Dedifferentiated amniotic fluid mesenchymal stem cell (primary cell): ENCODE measurements around the gene LPGAT1.
A peak's percentile ranks its signal among the peaks of the same experiment; 100 is the strongest.
"Not testable (repeated sequence)": the region's sequence is repeated elsewhere in the genome, so short reads cannot be mapped to it uniquely, and the experiment has no call there.

ENCODE experiments used
- DNase-seq: peaks from one replicate; pipeline ENCODE4 v3.0.0-alpha.2; 2016; ENCODE audit errors: extremely low spot score

The LPGAT1 gene, protein sequence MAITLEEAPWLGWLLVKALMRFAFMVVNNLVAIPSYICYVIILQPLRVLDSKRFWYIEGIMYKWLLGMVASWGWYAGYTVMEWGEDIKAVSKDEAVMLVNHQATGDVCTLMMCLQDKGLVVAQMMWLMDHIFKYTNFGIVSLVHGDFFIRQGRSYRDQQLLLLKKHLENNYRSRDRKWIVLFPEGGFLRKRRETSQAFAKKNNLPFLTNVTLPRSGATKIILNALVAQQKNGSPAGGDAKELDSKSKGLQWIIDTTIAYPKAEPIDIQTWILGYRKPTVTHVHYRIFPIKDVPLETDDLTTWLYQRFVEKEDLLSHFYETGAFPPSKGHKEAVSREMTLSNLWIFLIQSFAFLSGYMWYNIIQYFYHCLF

DNA sequence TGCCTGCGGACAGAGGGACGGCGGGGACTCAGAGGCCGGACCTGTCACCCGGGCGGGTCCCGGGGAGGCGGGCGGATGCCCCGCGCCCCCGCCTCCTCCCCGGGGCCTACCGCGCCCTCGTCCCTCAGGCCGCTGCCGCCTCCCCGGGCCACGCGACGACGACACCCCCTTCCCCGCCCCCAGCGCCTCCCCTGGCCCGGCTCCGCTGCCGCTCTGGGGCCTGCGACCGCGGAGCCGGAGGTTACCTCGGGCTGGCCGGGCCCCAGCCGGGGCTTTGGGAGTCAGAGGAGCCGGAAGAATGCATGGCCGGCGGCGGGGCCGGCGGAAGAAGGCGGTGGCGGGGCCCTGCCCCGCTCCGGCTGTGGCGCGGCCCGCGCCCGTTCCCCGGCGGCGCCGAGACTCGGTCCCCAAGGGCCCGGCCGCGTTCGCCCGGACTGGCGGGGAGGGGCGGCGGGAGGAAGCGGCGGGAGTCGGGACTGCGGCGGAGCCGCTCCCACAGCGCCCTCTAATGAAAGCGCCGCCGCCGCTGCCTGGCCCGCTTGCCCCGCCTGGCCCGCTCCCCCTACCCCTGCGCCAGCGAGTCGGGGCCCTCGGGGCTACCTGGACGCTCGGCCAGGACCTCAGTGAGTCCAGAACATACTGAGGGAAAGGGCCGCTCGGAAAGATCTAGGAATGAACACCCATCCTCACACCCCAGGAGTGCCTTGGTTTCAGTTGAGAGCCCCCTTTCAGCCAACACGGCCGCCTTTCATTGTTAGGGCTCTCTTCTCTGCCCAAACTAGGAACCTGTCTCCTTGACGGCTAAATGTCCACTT, at the start of gene LPGAT1:
TSS of gene LPGAT1 (minus strand) at position 436 of the 815 bp plus-strand sequence. CDS start 1,467 bp downstream, outside the sequence.
- peak; percentile 68 for DNase-seq

DNA sequence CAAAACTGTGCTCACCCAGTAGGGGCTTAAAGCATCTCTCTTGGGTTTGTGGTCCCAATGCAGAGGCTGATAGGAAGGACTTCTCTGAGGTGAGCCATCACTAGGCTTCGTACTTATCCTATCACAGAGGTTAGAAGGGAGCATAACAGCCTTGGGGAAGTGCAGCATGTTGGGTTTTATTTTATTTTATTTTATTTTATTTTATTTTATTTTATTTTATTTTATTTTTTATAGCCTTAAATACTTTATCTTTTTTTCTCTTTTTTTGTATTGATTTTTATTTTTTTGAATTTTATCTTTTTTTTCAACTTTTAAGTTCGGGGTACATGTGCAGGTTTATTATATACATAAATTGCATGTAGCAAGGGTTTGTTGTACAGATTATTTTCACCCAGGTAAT, 48.9 kb upstream of the LPGAT1 start:
- no peak for DNase-seq

DNA sequence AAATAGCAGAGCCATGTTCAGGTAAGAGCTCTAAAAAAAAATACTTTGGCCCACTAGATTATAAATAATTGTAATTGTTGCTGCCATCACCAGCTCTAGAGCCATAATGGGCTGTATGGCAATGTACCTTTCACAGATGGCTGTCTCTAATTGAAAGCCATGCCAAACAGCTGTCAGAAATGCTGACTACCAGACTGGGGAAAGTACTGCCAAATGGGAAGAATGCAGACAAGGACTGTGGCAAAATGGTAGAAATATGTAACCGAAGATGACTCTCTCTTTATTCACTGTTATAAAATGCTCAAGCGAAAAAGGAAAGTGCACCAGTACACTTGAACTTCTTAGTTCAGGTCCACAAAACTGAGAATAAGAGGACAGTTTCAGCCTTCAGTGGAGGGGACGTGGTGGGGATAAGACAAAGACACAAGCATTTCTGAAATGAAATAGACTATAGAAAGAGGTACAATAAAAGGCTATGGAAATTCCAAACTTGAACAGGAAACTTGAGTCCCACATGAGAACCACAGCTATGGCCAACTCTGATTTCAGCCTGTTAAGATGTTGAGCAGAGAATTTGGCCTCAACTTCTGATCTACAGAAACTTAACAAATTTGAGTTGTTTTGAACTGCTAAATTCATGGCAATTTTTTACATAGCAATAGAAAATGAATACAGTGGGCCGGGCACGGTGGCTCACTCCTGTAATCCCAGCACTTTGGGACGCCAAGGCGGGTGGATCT, 46.5 kb upstream of the LPGAT1 start:
- no peak for DNase-seq

DNA sequence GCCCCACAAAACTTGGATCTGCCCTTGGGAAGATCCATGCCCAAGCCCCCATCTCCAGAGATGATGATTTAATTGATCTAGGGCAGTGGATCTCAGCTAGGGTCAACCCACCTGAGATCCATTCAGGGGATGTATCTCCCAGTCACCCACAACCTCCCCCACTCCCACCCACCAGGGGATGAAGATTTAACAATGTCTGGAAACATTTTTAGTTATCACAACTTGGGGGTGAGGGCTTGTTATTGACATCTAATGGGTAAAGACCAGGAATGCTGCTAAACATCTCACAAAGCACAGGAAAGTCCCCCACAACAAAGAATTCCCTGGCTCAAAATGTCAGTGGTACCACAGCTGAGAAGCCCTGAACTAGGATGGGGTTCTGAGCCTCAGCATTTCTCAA, 45.0 kb upstream of the LPGAT1 start:
- no peak for DNase-seq

DNA sequence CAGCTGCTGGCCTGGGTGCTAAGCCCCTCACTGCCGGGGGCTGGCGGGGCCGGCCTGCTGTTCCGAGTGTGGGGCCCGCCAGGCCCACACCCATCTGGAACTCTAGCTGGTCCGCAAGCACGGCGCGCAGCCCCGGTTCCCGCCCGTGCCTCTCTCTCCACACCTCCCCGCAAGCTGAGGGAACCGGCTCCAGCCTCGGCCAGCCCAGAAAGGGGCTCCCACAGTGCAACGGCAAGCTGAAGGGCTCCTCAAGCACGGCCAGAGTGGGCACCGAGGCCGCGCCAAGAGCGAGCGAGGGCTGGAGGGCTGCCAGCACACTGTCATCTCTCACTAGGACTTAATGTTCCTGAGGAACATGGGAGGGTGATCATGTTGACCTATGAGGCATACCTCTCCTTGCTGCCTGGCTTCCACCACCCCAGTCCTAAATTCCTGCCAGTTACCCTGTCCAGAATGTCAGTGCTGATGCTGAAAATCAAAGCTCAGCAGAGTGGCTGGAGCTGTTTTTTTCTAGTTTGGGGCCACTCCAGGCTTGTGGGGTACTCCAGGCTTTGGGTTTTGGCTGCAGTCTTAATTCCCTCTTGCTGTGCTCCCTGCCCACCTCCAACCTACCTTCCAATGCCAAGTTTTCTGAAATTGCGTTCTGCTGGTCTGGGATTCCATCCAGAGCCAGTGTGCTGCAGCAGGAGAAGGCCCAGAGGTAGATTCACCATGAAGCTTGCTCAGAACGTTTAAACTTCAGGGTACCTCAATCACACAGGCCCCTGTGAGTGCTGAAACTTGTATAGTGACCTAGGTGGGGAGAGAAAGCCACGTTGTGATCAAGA, 44.2 kb upstream of the LPGAT1 start:
- no peak for DNase-seq

DNA sequence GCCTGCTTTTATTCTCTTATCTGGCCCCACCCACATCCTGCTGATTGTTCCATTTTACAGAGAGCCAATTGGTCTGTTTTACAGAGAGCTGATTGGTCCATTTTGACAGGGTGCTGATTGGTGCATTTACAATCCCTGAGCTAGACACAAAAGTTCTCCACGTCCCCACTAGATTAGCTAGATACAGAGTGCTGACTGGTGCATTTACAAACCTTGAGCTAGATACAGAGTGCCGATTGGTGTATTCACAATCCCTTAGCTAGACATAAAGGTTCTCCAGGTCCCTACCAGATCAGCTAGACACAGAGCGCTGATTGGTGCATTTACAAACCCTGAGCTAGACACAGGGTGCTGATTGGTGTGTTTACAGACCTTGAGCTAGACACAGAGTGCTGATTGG, 43.2 kb upstream of the LPGAT1 start:
- not testable (repeated sequence) for DNase-seq

DNA sequence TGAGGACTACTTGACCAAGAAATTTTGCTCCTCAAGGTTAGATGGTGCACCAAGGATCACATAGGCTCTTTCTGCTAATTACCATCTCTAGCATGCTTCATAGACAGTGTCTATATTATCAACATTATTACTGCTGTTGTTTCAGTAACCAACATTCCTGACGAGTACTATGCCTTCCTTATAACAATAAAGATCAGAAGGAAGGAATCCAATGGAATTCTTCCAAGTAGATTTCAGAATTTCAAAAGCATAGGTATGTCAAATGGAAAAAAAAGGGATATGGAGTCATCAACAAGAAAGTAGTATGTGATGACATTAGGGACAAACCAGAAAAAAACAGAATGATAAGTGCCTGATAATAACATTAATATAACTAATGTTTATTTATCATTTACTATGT, 39.6 kb upstream of the LPGAT1 start:
- peak; percentile 52 for DNase-seq

DNA sequence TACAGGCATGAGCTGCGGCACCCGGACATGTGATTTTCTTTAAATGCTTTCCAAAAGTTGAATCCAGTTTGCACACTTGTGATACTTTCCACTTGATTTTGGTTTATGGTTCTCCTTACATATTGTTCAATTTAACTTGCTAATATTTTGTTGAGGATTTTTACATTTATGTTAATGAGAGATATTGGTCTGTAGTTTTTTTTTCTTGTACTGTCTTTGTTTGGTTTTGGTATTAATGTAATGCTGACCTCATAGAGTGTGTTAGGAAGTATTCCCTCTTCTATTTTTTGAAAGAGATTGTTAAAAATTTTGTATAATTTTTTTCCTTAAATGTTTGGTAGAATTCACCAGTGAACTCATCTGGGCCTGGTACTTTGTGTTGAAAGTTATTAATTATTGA, 34.6 kb upstream of the LPGAT1 start:
- no peak for DNase-seq

DNA sequence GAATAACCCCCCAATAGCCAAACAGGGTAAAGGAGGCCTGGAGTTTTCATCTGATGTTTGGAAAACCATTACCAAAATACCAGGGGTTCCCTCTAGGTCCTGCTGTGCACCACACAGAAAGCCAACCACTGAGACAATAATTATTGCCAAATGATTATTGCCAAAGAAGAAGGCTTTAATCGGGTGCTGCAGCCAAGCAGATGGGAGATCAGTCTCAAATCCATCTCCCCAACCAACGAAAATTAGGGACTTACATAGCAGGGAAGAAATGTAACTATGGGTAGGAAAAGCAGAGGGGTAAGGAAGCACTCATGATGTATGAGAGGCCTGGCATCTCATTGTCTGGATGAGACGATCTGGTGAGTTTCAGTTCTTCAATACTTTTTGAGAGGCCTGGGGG, 28.8 kb upstream of the LPGAT1 start:
- no peak for DNase-seq

DNA sequence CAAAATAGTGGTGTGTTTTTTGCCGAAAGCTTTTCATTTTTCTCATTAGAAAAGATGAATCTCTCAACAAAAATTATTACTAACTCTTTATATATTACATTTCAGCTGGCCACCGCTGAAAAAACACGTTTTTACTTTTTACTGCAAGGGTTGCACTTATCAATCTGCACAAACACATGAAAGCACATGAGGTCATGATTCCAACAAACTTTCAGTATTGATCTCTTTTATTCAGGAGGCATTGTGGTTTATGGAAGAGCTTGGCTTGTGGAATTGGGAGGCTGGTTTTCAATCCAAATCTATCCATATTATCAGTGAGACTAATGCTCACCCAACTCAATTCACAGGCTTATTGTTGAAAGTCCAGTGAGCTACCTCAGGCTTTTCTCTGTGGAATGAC, 20.6 kb upstream of the LPGAT1 start:
- DNase-seq, result no peak

DNA sequence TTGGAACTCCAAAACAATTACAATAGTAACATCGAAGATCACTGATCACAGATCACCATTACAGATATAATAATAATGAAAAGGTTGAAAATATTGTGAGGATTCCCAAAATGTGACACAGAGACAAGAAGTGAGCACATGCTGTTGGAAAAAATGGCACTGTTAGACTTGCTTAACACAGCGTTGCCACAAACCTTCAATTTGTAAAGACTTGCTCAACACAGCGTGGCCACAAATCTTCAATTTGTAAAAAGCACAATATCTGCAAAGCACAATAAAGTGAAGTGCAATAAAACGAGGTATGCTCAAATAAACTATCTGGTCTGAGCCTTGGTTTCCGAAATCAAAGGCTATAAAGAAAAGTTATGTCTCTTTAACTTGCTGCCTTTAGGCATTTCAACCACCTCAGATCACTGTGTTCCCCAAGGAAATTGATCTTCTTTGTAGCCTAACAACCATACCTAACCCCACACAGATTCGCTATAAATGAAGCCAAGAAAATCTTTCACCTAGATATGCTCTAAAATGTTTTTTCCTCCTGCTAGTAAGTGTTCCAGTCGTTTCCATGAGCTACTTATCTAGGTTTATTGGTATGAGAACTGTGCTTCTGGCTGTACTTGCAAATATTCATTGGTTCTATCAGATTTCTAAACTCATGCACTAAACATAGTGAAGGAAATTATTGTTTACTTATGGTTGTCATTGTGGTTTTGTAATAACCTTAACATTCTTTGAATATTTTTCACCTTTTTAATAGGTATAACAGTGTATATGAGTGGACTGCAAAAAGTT, 13.1 kb upstream of the LPGAT1 start:
- no peak for DNase-seq

DNA sequence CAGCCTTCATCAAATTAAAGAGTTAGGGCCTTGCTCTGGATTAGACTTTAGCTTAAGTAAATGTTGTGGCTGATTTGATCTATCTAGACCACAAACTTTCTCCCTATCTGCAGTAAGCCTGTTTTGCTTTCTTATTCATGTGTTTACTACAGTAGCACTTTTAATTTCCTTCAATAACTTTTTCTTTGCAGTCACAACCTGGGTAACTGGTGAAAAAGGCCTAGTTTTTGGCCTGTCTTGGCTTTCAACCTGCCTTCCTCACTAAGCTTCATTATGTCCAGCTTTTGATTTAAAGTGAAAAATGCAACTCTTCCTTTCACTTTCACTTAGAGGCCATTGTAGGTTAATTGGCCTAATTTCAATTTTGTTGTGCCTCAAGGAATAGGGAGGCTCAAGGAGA, 12.5 kb upstream of the LPGAT1 start:
- DNase-seq, result no peak

DNA sequence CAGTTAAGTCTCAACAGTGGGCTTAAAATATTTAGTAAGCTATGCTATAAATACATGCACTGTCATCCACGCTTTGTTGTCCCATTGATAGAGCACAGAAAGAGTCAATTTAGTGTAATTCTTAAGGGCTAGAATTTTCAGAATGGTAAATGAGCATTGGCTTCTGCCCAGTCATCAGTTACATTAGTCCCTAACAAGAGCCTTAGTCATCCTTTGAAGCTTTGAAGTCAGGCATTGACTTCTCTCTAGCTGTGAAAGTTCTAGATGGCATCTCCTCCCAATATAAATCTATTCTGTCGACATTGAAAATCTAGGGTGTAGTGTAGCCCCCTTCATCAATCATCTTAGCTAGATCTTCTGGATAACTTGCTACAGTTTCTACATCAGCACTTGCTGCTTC, 12.0 kb upstream of the LPGAT1 start:
- DNase-seq, result no peak

DNA sequence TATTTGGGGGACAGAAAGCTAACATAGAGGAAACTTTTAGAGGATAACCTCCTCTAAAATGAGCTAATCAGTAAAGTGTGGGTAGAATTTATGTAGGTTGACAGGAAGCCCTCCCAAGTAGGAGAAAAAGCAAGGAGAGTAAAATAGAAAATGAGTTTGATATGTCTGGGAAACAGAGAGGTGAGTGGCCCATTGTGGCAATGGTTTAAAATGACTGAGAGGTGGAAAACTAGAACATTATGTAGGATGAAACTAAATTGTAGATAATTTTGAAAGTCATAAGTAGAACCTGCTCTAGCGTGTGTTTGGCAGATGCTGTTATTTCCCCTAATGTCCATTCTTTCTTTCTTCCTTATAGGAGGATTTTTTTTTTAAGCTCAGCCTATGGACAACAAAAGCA, 8.5 kb upstream of the LPGAT1 start:
- no peak for DNase-seq

DNA sequence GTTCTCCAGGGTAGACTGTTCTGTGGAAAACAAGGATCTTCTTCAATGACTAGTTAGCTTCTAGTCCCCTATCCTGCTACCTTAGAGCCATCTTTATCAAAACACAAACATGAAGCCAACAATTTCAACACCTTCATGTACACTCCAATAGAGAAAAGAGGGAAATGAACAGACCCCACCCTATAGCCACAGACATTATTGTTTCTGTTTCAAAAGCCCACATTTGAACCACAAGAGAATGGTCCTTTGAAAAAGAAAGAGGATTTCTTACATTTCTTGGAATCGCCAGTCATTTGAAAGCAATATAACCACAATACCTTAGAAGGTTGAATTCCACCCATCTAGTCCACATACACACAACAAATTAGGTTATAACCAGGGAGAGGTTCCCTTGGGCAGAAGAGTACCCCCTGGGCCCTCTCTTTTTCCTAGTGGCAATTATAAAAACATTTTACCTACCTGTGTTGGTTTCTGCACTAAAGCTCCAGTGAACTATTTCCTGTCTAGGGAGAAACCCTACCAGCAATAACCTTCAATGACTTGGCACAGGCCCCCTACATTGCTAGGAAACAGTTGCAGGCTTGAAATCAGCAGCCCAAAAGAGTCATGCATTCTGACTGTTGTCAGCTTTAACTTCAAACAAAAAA, 2.7 kb upstream of the LPGAT1 start:
- DNase-seq, result no peak

DNA sequence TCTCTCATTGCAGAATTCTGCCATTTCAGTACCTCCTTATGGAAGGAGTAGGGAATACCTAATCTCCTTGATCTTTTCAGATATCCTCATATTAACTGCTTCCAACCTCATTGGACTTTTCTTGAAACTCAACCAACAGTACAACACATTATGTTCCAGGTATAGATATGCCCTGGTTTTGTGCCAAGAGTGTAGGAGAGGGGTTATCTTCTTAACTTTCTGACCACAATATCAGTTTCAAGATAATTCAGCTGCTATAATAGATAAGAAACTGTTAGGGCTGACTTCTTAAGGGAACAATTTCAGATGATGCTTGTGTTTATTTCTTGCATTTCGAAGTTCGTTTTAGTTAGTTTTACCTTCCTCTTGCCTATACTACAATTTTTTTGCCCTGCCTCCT, 2.1 kb upstream of the LPGAT1 start:
- DNase-seq, result no peak

DNA sequence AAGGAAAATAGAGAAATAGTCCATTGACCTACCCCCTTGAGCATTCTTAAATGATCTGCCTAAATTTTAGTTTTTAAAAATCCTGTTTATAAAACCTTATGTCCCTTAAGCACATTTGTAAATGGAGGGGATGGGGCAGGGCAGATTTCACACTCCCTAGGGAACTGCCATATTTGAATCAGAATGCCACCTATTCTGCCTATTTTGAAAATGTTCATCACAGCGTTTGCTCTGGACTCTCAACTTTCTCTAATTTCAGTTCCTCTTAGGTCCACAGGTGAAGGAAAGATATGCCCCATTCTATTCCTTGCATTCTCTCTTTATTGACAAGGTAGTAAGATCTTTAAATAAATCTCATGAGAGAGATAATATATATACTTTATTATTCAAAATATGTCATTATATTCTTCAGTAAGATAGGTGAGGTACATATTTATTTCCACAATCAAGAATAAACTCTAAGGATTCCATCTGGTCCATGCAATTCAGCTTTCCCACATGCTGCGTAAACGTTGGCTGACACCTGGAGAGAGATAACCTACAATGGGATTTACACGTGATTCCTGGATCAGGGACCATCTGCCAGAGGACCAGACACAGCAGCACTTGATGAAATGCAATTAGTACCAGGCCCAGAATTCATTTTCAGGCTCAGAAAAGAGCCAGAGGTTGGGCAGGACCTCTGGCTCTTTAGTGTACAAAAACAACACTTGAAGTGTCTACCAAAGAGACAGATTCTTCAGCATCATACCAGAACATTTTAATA, 1.2 kb upstream of the LPGAT1 start:
- DNase-seq, result no peak

DNA sequence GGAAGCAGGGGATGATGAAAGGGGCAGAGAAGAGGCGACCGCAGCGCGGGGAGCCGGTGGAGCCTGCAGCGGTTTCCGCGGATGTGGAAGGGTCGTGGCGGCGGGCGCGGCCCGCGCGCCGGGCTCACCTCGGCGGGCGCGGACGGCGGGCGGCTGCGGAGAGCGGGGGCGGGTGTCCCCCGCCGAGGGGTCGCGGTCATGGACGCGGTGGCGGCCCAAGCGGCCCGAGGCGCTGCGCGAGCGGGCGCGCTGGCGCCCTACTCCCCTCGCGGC, 572 bp downstream of the LPGAT1 start:
- DNase-seq, result no peak

DNA sequence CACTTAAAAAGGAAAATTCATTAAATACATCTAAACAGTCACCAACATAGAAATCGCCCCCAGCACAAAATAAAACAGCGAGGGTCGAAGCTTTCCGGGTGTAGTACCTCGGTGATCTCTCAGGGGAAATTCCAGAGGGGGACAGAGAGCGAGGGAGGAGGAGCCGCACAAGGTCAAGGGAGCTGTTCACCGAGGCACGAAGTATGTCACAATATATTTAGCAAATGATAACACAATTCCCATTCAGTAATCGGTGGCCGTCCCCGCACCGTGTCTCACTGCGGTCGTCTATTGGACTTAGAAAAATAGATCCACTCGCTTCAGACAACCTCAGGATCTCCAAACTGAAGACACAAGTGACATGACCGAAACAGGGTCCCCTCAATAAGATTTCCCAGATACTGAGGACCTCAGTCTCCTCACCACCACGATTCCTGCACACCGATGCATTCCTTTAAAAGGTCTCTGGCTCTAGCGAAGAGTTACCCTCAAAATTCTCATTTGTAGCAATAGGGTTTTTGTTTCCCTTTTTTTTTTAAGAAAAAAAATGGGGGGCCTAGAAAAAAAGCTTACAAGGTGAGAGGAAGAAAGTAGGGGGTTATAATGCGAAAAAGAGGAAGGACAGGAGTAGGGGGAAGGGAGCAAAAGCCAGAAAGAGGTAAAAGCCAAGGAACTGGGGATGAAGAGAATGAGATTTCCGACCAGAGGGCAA, 1.1 kb downstream of the LPGAT1 start:
- no peak for DNase-seq
